Motor neuron (in vitro differentiated cells): Measurements from ENCODE around the gene SPATA2. TPM values are rescaled to one million over a fixed set of nuclear protein-coding genes. Genes with fewer than 3 reads are reported as not detected.

Source experiments
- ATAC-seq, 8 experiments: fragments of 200-7000 bp; cut with Tn5 transposase; replicated peaks in 6 of 8; 2 replicates each; pipeline ENCODE4 v1.8.0; 2021; ENCODE audit warnings: mild to moderate bottlenecking in 8 of 8, moderate library complexity in 8 of 8
- H3K27ac ChIP-seq, 2 donors: fragments of 250-450 bp; sonication (Bioruptor Pico); 2 replicates each; pipeline ENCODE4 v1.9.0; 2021; ENCODE audit warnings: antibody characterized with exemption in 2 of 2, mild to moderate bottlenecking in 2 of 2, moderate library complexity in 1 of 2
- H3K4me1 ChIP-seq, 2 donors: fragments of 250-450 bp; sonication (Bioruptor Pico); replicated peaks in 1 of 2; 2 replicates each; pipeline ENCODE4 v1.6.1; 2021; ENCODE audit warnings: antibody characterized with exemption in 2 of 2, mild to moderate bottlenecking in 2 of 2, moderate library complexity in 1 of 2
- H3K4me3 ChIP-seq, 5 donors: fragments of 250-450 bp; sonication (Bioruptor Pico); 2 replicates each; pipeline ENCODE4 v1.9.0; 2021; ENCODE audit warnings: antibody characterized with exemption in 5 of 5, mild to moderate bottlenecking in 5 of 5, moderate library complexity in 4 of 5
- WGBS, 10 experiments: fragments of 450-650 bp; shearing (Covaris generic); methylation state at CpG; one replicate each; pipeline ENCODE4 v1.0.0; 2022; 5-methylcytosine and 5-hydroxymethylcytosine counted together
- in situ Hi-C, 9 experiments: fragments of 400-800 bp; cut with MboI; loops; one replicate each; pipeline ENCODE4 v1.15.0; 2021; ENCODE audit warnings: low sequenced_read_pairs in 9 of 9, low pct_unique_long_range_greater_than_20kb in 2 of 9; ENCODE audit not compliant: unreplicated experiment in 9 of 9
- total RNA-seq, 8 experiments: library from RNA; unstranded; fragments of 300-600 nt; gene quantifications; 2 replicates each; pipeline versions ENCODE4 v1.2.3 to v1.2.4, GENCODE V29; 2022

SPATA2 gene
- total RNA-seq, 8 experiments from 2014 or later = 2.2 to 6.8 (median 4.6) TPM

- no peak overlapping the region for H3K4me3 ChIP-seq
- ATAC-seq = no peak
- peaks cover 0 to 2% of the 10 kb centered on the region in 2 donors for H3K4me1 ChIP-seq
- 40 to 93% (median 82%) methylated on average over 1 to 4 of the region's 4 CpGs; no CpG with 5 or more reads in 2 of the 10 experiments for WGBS, 10 experiments
- H3K27ac ChIP-seq = no peak overlapping the region
- in situ Hi-C loops = no loop called here
Observed at GRCh38 chr20:49924247-49924646, 8.9 kb upstream of the SPATA2 start.

- peaks cover under 1 to 12% of the 10 kb centered on the region in 2 donors for H3K4me1 ChIP-seq
- ATAC-seq = no peak
- H3K4me3 ChIP-seq = no peak overlapping the region
- no peak overlapping the region for H3K27ac ChIP-seq
- in situ Hi-C loops = no loop called here
- 50 to 100% (median 60%) methylated on average over 1 of the region's 2 CpGs; no CpG with 5 or more reads in 7 of the 10 experiments for WGBS, 10 experiments
Observed at GRCh38 chr20:49919461-49919860, 4.1 kb upstream of the SPATA2 start.

GRCh38 chr20:49919009-49919408, 3.7 kb upstream of the SPATA2 start:
- Histone ChIP-seq H3K4me3 (no peak overlapping the region), H3K4me1 (peaks cover 5 to 16% of the 10 kb centered on the region in 2 donors), H3K27ac (no peak overlapping the region)
- no peak for ATAC-seq
- in situ Hi-C loops = no loop called here
- 32 to 100% (median 63%) methylated on average over 1 to 6 of the region's 7 CpGs; no CpG with 5 or more reads in 2 of the 10 experiments for WGBS, 10 experiments

GRCh38 chr20:49918446-49918845, 3.1 kb upstream of the SPATA2 start:
- no peak for ATAC-seq
- in situ Hi-C loops = no loop called here
- WGBS, 10 experiments = 60 to 100% (median 100%) methylated on average over 1 to 2 of the region's 3 CpGs; no CpG with 5 or more reads in 7 of the 10 experiments
- H3K4me3 ChIP-seq = no peak overlapping the region
- no peak overlapping the region for H3K27ac ChIP-seq
- H3K4me1 ChIP-seq = peaks cover 8 to 20% of the 10 kb centered on the region in 2 donors

- peaks cover 11 to 22% of the 10 kb centered on the region in 2 donors for H3K4me1 ChIP-seq
- peak overlapping the region; percentile 100 for H3K27ac ChIP-seq
- WGBS, 10 experiments = 20 to 78% (median 60%) methylated on average over 1 to 12 of the region's 19 CpGs; no CpG with 5 or more reads in 1 of the 10 experiments
- in situ Hi-C loops = no loop called here
- ATAC-seq = peak in 5 of 8 experiments; percentile 3 to 17 (median 10)
- H3K4me3 ChIP-seq = peak overlapping the region; percentile 74 to 93 (median 82)
Observed at GRCh38 chr20:49916146-49917002, 1.0 kb upstream of the SPATA2 start.

GRCh38 chr20:49915118-49915379, 280 bp downstream of the SPATA2 start:
- 0% methylated on average over 6 to 8 of the region's 23 CpGs; no CpG with 5 or more reads in 8 of the 10 experiments for WGBS, 10 experiments
- Histone ChIP-seq H3K4me3 (peak overlapping the region; percentile 74 to 93 (median 82)), H3K27ac (peak overlapping the region; percentile 100), H3K4me1 (peaks cover 15 to 23% of the 10 kb centered on the region in 2 donors)
- no peak for ATAC-seq
- in situ Hi-C loops = no loop called here

GRCh38 chr20:49914310-49915117, 815 bp downstream of the SPATA2 start:
- peak overlapping the region; percentile 100 for H3K27ac ChIP-seq
- peak in 3 of 8 experiments; percentile 3 to 10 (median 8) for ATAC-seq
- in situ Hi-C loops = no loop called here
- WGBS, 10 experiments = 0 to 30% (median 3%) methylated on average over 2 to 8 of the region's 19 CpGs; no CpG with 5 or more reads in 3 of the 10 experiments
- peaks cover 18 to 25% of the 10 kb centered on the region in 2 donors for H3K4me1 ChIP-seq
- H3K4me3 ChIP-seq = peak overlapping the region; percentile 74 to 93 (median 82)

- Histone ChIP-seq H3K4me1 (peaks cover 20 to 25% of the 10 kb centered on the region in 2 donors), H3K27ac (no peak overlapping the region), H3K4me3 (peak overlapping the region in 3 of 5 donors; percentile 74 to 93 (median 87))
- in situ Hi-C loops = no loop called here
- ATAC-seq = peak in 5 of 8 experiments; percentile 11 to 30 (median 11)
- WGBS, 10 experiments = 60 to 91% (median 76%) methylated on average over 1 to 14 of the region's 16 CpGs; no CpG with 5 or more reads in 1 of the 10 experiments
Observed at GRCh38 chr20:49913399-49914047, 1.8 kb downstream of the SPATA2 start.

GRCh38 chr20:49910340-49910706, 5.0 kb downstream of the SPATA2 start:
- 70 to 83% methylated on average over 1 to 2 of the region's 4 CpGs; no CpG with 5 or more reads in 8 of the 10 experiments for WGBS, 10 experiments
- no peak overlapping the region for H3K4me3 ChIP-seq
- in situ Hi-C loops = no loop called here
- H3K27ac ChIP-seq = no peak overlapping the region
- ATAC-seq = no peak
- peaks cover 16 to 20% of the 10 kb centered on the region in 2 donors for H3K4me1 ChIP-seq

GRCh38 chr20:49909499-49910339, 5.6 kb downstream of the SPATA2 start:
- in situ Hi-C loops = no loop called here
- 27 to 78% (median 66%) methylated on average over 1 to 18 of the region's 28 CpGs; no CpG with 5 or more reads in 2 of the 10 experiments for WGBS, 10 experiments
- no peak overlapping the region for H3K4me3 ChIP-seq

GRCh38 chr20:49908258-49908565, 7.1 kb downstream of the SPATA2 start:
- 80 to 100% (median 100%) methylated on average over 1 to 7 of the region's 11 CpGs; no CpG with 5 or more reads in 5 of the 10 experiments for WGBS, 10 experiments
- no peak for ATAC-seq
- Histone ChIP-seq H3K4me3 (no peak overlapping the region), H3K27ac (no peak overlapping the region), H3K4me1 (peaks cover 4 to 9% of the 10 kb centered on the region in 2 donors)
- in situ Hi-C loops = no loop called here

More at GRCh38 chr20:49909499-49910339, 5.6 kb downstream of the SPATA2 start:
- ATAC-seq = peak in 3 of 8 experiments; percentile 20 to 46 (median 25)
- H3K27ac ChIP-seq = no peak overlapping the region
- peaks cover 16 to 20% of the 10 kb centered on the region in 2 donors for H3K4me1 ChIP-seq
